Inferior parietal cortex (tissue), 1 donor: Measurements from ENCODE around the gene CMYA5.
"Not testable (repeated sequence)": the region's sequence is repeated elsewhere in the genome, so short reads cannot be mapped to it uniquely, and the experiment has no call there.

Source experiments
- DNase-seq: peaks from one replicate; pipeline ENCODE4 v3.0.0-alpha.2; 2016; ENCODE audit errors: extremely low spot score

Gene CMYA5

DNA sequence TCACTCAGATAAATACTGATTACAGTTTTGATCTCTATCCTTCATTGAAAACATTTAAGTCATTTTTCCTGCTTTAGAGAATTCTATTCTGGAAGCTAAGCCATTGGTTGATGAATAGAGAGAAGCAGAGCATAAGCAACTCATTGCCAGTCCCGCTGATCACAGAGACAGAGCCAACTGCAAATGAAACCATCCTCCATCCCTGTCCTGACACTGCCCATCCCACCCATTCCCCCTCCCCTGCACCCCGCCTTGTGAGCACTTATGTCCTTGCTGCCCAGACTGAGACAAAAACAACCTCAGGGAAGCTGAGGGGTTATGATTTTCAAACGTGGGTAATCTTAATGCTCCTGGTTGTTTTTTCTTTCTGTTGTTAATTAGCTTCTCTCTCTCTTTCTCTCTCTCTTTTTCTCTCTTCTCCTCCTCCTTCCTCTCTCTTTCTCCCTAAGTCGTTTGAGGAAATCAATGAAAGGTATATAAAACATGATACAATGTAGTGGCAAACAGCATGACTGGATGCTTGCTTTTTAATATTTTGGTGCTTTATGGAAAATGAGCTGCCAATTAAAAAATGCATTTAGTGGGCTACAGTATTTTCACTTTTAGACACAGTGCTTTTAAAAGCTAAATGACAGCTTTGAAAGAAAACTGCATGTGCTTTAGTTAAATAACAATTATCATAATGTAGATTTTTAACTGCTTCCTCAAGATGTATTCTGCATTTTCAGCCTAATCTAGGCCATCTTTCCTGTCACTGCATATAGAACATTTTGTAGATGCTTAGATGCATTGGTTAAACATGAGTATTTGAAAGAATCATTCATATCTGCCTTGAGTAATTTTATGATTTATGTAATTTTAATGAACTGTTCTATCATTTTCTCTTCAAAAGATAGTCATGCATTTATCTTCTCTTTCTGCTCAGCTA is 57.3 kb downstream of the CMYA5 start:
- no peak for DNase-seq

DNA sequence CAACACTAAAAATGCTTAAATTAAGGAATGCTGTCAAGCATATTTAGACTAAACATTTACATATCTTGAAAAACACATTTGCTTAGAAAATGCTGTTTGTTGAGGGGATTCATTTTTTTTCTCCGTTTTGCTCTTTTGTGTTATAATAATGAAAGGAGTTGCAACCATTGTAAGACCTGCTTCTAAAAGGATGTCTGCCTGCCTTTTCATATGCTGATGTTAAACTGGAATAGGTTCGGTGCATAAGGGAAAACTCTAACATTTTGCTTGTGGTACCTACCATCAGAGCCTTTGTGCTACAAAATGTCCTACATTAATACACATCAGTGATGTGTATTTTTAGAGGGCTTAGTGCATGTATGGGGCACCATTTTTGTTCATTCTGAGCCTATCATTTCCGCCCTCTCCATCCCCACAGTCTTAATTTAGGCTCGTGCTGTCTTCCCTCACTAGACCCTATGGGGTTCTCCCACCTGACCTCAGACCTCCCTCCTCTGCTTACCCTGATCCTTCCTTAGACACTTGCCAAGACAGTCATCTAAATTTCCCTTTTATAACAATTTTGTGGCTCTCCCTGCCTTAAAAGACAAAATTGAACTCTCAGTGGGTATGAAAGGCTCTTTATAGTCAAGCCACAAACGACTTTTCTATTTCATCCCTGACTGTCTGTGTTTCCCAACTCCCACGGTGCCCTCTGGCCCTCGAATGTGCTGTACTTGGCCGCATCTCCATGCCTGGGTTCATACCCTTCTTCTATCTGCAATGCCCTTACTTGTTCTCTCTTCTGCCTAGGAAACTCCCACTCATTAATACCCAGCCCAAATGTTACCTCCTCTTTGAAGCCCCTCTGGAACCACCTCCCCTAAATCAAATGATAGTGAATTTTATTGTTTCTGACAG is 61.2 kb downstream of the CMYA5 start:
- DNase-seq = no peak

DNA sequence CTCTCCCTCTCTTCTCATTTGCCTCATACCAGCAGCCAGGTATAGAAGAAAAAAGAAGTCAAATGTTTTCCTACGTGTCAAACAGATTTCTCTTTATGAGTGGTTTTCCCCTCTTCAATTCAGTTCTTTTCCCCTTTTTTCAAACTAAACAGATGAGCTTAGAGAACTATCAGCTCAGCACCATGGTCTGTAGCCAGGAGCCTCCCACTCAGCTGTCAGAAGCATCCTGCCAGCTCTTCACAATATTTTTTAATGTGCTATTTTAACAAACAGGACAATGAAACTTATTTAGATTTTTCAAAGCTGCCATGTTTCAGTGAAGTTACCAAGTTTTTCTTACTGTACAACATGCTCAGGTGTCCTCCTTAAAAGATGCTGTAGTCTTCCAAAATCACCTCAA is 63.5 kb downstream of the CMYA5 start:
- peak; percentile 31 for DNase-seq

DNA sequence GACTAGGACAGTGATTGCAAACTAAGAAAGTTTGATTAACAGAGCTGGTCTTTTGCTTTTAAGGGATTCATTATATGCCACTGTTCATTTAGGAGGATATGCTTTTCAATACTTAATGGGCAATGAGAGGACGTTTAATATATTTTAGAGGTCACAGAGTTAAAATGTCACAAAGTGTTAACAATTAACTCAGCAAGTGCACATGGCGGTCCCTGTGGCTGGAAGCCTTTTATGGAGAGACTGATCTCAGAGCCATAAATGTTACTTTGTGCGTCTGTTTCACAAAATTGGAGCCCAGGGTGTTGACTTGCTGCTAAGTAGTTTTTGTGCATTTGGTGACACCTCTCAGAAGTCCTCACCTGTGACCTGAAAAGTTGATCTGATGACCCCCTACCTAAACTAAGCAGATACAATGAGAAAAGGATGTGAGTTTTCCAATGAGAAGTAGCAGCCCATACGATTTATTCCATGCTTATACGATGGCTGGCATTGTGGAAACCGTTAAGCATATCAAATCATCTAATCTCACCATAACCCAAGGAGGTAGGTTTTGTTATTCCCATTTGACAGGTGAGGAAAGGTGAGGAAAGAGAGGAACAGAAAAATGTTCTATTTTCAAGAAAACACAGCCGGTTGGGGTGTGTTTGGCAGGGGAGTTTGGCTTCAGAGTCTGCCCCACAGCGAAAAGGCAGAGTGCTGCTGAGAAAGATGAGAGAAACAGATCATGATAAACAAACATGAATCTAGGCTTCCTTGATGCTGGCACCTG is 64.4 kb downstream of the CMYA5 start:
- DNase-seq = no peak

DNA sequence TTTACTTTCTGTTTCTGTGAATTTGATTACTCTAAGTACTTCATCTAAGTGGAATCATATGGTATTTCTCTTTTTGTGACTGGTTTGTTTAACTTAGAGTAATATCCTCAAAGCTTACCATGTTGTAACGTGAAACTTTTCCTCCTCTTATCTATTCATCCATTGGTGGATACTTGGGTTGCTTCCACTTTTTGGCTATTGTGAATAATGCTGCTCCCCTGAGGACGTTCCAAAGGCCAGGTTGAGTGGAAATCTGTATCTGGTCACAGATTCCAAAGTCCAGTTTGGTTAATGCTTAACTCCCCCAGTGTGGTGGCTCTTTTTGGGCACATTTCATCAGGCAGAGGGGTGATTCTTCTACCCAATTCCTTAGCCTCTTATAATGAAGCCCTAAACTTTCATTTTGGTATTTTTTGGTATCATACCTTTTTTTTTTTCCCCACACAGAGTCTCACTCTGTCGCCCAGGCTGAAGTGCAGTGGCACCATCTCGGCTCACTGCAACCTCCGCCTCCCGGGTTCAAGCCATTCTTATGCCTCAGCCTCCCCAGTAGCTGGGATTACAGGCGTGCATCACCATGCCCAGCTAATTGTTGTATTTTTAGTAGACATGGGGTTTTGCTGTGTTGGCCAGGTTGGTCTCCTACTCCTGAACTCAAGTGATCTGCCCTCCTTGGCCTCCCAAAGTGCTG is 65.4 kb downstream of the CMYA5 start:
- no peak for DNase-seq

DNA sequence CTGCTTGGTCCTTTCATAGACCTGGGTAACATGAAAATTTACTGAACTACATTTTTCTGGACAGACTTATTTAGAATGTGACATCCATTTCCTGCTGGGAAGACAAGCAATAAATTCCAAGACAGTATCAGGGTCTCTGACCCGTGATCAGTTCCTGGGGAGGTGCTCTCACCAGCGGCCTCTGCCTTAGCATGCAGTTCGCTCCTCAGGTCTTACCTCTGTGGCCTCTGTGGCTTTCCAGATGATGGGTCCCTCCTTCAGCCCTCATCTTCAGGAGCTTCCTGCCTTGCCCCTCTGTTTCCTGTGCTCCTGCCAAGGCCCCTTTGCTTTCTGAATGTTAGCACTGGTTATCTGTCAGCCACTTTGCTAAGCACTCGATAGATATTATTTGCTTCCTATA is 66.4 kb downstream of the CMYA5 start:
- no peak for DNase-seq

DNA sequence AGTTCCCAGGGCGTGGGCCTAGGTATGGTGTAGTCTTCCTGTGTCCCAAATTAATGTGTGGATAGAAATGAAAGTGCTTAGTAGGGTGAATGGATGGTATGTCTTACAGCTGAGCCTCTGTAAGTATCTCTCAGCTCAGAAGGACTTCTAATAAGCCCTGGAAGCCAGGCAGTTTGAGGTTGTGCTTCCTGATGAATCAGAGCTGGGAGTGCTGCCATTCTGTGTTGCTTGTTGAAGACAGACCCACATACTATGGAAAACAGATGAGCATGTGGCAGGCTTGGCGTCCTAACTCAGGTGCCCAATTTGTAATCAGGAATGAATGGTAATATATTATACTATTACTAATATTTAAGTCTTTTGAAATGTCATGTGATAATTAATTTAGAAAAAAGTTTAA is 69.8 kb downstream of the CMYA5 start:
- DNase-seq = no peak

DNA sequence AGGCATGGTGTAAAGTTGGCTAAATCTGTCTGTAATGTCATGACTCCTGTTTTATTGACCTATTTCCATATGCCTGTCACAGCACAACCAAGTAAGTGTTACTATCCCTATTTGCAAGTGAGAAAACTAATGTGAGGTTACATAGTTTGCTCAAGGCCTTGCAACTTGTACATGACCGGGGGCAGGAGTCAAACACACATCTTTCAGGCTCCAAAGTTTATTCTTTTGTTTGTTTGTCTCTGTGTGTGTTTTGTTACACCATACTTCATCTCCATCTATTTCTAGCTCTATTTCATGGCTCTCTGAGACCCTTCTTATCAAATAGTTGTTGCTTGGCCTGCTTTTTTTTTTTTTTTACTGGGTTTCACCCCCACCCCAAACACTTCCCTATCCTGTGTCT is 70.2 kb downstream of the CMYA5 start:
- no peak for DNase-seq

DNA sequence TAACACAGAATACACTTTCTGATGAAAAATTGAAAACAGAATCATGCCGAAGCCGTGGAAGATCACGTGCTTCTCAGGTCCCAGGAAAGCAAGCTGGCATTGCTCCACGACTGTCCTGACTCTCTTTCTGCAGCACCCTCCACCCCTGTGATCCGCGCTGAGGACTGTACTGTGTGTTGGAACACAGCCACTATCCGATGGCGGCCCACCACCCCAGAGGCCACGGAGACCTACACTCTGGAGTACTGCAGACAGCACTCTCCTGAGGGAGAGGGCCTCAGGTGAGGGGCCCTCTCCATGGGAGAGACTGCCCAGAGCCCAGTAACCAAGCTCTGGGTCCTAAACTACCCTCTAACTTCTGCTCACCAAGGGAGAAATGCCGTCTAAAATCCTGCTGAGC is 73.3 kb downstream of the CMYA5 start:
- DNase-seq = no peak

DNA sequence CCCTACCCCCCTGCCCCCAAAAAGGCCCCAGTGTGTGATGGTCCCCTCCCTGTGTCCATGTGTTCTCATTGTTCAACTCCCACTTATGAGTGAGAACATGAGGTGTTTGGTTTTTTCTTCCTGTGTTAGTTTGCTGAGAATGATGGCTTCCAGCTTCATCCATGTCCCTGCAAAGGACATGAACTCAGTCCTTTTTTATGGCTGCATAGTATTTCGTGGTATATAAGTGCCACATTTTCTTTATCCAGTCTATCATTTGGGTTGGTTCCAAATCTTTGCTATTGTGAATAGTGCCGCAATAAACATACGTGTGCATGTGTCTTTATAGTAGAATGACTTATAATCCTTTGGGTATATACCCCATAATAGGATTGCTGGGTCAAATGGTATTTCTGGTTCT is 74.5 kb downstream of the CMYA5 start:
- DNase-seq = not testable (repeated sequence)

DNA sequence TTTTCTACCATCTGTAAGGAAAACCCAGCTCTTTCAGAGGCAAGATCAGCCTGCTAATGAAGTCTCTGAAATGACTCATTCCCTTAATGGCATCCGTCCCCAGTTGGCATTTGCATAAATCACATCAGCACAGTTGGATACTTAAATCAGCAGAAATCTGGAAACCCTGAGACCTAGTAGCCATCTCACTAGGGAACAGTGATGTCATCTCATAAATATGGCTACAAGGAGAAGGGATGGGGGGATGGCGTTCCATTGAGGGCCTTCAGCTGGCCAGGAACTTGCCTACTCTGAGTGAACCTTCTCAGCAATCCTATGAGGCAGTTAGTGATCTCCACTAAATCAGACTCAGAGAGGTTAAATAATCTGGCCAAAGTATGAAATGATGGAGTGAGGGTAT is 81.8 kb downstream of the CMYA5 start:
- DNase-seq = no peak

DNA sequence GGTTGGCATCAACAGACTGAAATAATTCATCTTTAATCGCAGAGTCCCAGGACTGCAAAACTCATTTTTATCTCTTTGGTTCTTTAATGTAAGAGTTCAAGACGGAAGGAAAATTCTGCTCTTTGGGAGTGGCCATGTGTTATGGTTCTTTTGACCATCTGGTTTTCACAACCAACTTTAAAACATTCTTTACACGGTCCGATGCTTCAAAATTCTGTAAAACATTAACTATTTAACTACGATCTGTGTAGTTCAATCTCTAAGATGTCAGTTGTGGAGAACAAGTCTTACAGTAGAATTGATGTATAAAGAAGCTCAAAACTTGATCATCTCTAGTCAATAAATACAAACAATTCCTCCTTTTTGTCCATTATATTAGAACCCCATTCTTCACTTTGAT is 83.0 kb downstream of the CMYA5 start:
- DNase-seq = no peak

DNA sequence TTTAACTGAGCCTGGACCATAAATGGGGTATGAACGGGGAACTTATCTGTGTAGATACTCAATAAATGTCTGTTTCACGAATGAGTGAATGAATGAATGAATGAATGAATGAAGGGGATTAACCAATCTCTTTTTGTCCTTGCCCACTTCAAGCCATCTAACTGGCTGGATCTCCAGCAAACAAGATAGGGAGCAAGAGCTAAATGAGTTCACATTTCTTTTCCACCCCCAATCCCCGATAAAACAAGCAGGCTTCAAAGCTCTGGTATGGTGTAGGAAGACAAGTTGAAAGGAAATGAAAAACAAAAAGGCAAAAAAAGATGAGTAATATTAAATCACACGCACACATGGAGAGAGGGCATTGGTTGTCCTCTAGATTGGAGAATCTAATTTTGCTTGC is 84.0 kb downstream of the CMYA5 start:
- DNase-seq = no peak

DNA sequence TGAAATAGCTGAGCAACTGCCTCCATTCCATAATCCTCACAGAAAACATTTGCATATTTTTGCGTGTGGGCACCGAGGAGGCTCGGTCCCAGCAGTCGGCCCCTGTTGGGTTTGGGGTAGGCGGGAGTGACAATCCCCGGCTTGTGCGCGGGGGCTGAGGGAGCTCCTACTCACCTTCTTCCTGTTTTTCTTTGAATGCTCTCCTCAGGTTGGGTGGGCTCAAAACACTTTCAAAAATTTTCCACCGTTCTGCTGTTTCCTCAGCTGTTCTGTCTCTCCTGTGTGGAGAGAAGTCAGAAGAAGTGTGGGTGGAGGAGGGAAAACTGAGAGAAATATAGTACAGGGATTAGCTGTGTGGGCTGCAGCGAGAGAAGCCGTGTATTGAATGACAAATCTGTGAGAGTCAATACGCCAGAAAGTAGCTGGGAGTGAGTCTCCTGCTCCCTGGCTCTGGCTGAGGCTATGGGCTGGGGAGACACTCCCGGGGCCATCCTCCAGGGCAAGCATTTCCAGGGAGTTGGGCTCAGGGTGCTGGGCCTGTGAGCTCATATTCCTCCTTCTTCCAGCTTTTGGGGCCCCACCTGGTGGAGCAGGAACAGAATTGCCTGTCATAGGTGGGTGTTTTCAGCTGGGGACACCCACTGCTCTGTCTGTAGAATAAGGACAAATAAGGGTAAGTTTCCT is 84.7 kb downstream of the CMYA5 start:
- DNase-seq = peak; percentile 50

DNA sequence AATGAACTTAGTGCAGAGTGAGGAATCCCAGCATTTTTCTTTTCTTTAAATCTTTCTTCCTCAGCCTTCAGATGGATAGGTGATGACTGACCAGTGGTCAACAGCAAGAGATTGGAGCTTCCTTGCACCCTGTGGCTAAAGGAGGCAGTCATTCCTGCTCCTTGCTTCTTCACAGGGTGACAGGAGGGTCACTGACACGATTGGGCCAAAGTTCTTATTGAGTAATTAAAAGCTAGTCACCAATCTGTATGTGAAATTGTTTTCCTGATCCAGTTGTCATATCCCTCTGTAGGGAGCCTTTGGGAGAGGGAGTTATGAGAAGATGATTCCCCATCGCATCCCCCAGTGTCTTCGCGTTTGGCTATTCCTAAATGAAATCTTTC is 85.2 kb downstream of the CMYA5 start:
- DNase-seq = no peak

DNA sequence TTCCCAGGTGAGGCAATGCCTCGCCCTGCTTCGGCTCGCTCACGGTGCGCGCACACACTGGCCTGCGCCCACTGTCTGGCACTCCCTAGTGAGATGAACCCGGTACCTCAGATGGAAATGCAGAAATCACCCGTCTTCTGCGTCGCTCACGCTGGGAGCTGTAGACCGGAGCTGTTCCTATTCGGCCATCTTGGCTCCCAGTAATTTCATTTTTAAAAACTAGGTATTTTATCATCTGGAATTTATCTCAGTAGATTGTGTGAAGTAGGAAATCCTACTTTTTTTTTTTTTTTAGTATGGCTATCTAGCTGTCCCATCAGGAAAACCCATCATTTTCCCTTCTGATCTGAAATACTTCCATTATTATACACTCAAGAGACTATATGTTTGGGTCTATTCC is 95.1 kb downstream of the CMYA5 start:
- not testable (repeated sequence) for DNase-seq

DNA sequence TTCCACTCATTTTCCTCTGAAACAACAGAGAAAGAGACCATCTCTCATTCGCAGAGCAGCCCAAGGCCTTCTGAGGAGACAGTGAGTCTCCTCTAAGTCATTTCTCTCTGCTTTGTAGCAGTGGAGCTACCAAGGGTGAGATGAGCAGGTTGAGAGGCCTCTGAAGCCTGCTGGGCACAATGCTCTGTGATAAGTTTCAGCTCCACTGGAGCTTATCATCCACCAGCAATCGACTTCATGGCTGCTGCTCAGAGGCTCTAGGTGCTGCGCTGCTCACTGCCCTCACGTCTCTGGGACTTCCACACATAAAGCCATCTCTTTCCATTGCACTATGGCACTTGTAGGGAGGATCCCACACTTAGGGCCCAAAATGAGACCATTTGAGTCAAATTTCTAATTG is 96.3 kb downstream of the CMYA5 start:
- DNase-seq = no peak

DNA sequence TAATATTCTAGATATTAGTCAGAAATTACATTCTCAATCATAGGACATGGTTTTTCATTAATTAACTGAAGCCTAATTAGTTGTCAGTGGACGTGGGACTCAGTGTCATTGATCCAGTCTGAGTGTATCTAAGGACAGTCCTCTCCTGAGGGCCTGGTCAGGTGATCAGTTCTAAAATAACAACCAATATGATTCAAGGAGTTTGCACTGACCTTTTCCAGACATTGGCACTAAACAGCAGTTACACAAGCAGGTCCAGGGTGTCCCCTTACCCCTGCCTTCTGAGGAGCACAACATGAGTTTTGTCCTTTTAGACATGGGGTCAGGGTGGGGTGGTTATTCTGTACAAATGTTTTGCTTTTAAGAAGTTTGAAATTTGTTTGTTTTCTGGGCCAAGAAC is 97.8 kb downstream of the CMYA5 start:
- DNase-seq = no peak

DNA sequence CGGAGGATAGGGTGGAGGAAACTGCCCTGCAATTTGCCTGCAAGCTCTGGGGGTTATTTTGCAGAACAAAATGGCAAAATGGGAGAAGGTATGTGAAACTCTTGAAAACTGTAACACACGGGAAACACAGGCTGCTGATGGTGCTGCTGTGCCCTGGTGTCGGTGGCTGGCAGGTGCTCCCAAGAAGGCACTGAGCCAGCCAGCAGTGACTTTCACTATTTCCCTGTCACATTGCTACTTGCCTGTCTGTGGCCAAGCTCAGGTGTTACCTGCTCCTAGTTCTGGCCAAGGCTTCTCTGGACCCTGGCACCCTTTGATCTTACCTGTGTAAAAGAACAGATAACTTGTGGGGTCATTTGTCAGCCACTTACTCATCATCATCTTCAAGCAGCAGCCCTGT is 102.2 kb downstream of the CMYA5 start:
- DNase-seq = no peak

DNA sequence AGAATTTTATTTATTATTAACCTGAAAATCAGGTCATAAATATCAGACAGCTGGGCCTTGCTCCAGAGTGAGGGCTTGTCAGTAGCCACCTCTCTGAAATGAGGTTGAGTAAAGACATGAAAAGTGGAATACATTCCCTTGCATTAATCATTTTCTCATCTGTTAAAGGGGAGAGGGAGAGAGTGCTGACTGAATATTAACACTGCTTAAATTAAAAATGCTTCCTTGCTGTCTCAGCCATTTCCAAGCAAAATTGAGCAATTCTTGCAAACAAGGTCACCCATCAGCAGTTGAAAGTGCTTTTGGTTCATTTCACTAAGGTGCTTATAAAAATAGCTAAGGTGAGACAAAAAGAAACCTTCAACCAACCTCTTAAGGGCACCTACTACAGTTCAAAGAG is 102.8 kb downstream of the CMYA5 start:
- DNase-seq = no peak

DNA sequence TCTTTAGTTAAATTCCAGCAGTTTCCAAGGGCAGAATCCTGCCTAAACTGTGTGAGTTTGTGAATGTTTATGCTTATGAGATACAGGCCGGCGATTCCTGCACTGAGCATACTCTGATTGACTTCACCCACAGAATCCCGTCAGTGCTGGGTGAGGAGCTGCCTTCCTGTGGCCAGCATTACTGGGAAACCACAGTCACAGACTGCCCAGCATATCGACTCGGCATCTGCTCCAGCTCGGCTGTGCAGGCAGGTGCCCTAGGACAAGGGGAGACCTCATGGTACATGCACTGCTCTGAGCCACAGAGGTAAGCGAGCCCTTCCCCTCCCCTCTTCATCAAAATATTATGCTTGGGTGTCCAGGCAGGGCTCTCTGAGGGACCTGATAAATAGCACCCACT is 103.7 kb downstream of the CMYA5 start:
- DNase-seq = no peak
